C4-2B (cell line): ENCODE measurements around the gene RNF11.

Experiments
- H3K27ac ChIP-seq: fragments of 450-650 bp; 2 replicates; pipeline ENCODE4 v1.5.1; 2017
- ZFX ChIP-seq: fragments of 450-650 bp; IDR thresholded peaks from 2 replicates; pipeline ENCODE4 v1.6.1; 2017
- TF ChIP-seq, protein P1 (sequence below): fragments of 450-650 bp; conservative IDR thresholded peaks from 2 replicates; pipeline ENCODE4 v1.5.1; 2017; ENCODE audit warnings: mild to moderate bottlenecking

The RNF11 gene

GRCh38 chr1:51299185-51299885 lies 63.3 kb downstream of the RNF11 start:
- TF ChIP-seq, protein P1, sequence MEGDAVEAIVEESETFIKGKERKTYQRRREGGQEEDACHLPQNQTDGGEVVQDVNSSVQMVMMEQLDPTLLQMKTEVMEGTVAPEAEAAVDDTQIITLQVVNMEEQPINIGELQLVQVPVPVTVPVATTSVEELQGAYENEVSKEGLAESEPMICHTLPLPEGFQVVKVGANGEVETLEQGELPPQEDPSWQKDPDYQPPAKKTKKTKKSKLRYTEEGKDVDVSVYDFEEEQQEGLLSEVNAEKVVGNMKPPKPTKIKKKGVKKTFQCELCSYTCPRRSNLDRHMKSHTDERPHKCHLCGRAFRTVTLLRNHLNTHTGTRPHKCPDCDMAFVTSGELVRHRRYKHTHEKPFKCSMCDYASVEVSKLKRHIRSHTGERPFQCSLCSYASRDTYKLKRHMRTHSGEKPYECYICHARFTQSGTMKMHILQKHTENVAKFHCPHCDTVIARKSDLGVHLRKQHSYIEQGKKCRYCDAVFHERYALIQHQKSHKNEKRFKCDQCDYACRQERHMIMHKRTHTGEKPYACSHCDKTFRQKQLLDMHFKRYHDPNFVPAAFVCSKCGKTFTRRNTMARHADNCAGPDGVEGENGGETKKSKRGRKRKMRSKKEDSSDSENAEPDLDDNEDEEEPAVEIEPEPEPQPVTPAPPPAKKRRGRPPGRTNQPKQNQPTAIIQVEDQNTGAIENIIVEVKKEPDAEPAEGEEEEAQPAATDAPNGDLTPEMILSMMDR, result no peak
- no peak for TF ChIP-seq ZFX
- H3K27ac ChIP-seq, result no peak overlapping the region

- no peak overlapping the region for H3K27ac ChIP-seq
- TF ChIP-seq ZFX, result no peak
- TF ChIP-seq, protein P1, result no peak
Observed at GRCh38 chr1:51299981-51300670, 64.1 kb downstream of the RNF11 start.

- TF ChIP-seq ZFX, result no peak
- TF ChIP-seq, protein P1, result no peak
Observed at GRCh38 chr1:51301152-51301843, 65.2 kb downstream of the RNF11 start.

GRCh38 chr1:51301844-51302162 lies 65.7 kb downstream of the RNF11 start:
- TF ChIP-seq, protein P1, result no peak
- no peak for TF ChIP-seq ZFX
- H3K27ac ChIP-seq, result no peak overlapping the region

More at GRCh38 chr1:51301152-51301843, 65.2 kb downstream of the RNF11 start:
- no peak overlapping the region for H3K27ac ChIP-seq

DNA sequence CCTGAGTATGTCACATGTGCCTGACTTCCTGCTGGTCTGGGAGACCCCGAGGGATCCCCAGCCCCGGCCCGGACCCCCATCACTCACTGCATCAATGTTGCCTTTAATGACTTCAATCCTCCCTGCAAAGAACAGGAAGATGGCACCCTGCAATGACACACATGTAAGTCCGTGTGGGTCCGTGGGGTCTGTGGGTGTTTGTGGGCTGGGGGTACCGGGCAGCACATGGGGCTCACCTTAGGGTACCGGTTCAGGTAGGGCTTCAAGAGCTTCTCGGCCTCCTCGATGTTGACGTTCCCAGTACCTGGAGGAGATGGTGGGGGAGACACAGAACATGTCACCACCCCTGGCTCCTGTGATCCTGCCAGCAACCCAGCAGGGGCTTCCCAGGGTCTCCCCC lies 66.2 kb downstream of the RNF11 start:
- no peak overlapping the region for H3K27ac ChIP-seq

DNA sequence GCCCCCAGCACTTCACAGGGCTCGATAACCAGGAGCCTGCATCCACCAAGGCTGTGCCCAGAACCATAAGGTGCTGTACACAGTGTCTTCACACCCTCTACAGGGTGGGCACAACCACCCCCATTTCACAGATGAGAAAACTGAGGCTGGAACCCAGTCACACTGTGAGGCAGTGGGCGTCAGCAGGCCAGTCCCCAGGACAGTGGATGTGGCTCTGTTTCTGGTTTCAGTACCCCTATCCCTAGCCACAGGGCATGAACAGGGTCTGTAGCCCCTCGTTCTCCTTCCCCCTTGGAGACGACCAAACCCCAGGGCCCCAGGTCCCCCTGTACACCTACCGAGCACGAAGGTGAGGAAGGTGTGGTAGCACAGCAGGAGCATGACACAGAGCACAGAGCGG lies 66.7 kb downstream of the RNF11 start:
- TF ChIP-seq, protein P1, result no peak
- no peak for TF ChIP-seq ZFX
- no peak overlapping the region for H3K27ac ChIP-seq

More for the DNA sequence above, 66.2 kb downstream of the RNF11 start:
- TF ChIP-seq, protein P1, result no peak
- no peak for TF ChIP-seq ZFX

DNA sequence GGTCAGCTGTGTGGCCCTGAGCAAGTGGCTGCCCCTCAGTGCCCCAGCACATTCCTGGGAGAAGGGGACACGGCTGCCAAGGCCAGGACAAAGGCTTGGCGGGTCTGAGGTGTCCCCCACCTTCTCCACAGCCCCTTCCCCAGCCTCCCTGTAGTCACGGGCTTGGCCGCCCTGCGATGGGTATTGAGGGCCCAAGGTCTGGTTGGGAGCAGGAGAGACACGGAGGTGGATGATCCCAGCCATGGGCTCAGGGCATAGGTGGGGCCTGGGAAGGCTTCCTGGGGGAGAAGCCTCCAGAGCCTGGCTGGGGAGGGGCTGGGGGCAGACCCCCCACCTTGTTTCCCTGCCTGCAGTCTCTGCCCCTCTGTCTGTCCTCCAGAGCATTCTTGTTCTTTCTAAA lies 67.2 kb downstream of the RNF11 start:
- TF ChIP-seq, protein P1, result no peak
- TF ChIP-seq ZFX, result no peak
- H3K27ac ChIP-seq, result no peak overlapping the region
